ENCODE data around the gene HAP1.

GRCh38 chr17:41737680-41738023, 3.2 kb upstream of the HAP1 start:
- TF ChIP-seq POLR2A (IDR thresholded peaks at IDR 0.05; ENCODE audit: low read depth), result no peak
- TF ChIP-seq CTCF (IDR thresholded peaks at IDR 0.05), result no peak
